ENCODE results near the gene LAGE3.
"Not testable (repeated sequence)": the region's sequence is repeated elsewhere in the genome, so short reads cannot be mapped to it uniquely, and the experiment has no call there.

The LAGE3 gene

GRCh38 chrX:154502098-154502497 is 23.0 kb upstream of the LAGE3 start:
- no peak for DNase-seq (ENCODE audit: low read depth)

GRCh38 chrX:154501423-154501822 is 22.3 kb upstream of the LAGE3 start:
- DNase-seq (ENCODE audit: low read depth): not testable (repeated sequence)

GRCh38 chrX:154496591-154497137 is 17.6 kb upstream of the LAGE3 start:
- not testable (repeated sequence) for DNase-seq (ENCODE audit: low read depth)

GRCh38 chrX:154495472-154495922 is 16.4 kb upstream of the LAGE3 start:
- no peak for DNase-seq (ENCODE audit: low read depth)

- DNase-seq (ENCODE audit: low read depth): no peak
Observed at GRCh38 chrX:154494715-154495114, 15.6 kb upstream of the LAGE3 start.

GRCh38 chrX:154490414-154491083 is 11.5 kb upstream of the LAGE3 start, which contains the start of gene SLC10A3:
Gene SLC10A3, minus strand, starts transcription at chrX:154490629. Its CDS starts 1,689 bp downstream, at chrX:154488940.
- peak; percentile 87 for DNase-seq (ENCODE audit: low read depth)

- no peak for DNase-seq (ENCODE audit: low read depth)
Observed at GRCh38 chrX:154490021-154490413, 10.9 kb upstream of the LAGE3 start.

GRCh38 chrX:154489182-154489581 is 10.1 kb upstream of the LAGE3 start:
- no peak for DNase-seq (ENCODE audit: low read depth)

GRCh38 chrX:154488336-154489075 is 9.4 kb upstream of the LAGE3 start:
- DNase-seq (ENCODE audit: low read depth): no peak

- no peak for DNase-seq (ENCODE audit: low read depth)
Observed at GRCh38 chrX:154487518-154488290, 8.6 kb upstream of the LAGE3 start.

GRCh38 chrX:154486396-154487207 is 7.5 kb upstream of the LAGE3 start, which contains the start of gene UBL4A:
Gene UBL4A, minus strand, starts transcription at chrX:154486615. Its CDS starts 31 bp downstream, at chrX:154486584.
- peak; percentile 42 for DNase-seq (ENCODE audit: low read depth)

- DNase-seq (ENCODE audit: low read depth): peak; percentile 26
Observed at GRCh38 chrX:154486052-154486395, 6.9 kb upstream of the LAGE3 start.

- DNase-seq (ENCODE audit: low read depth): no peak
Observed at GRCh38 chrX:154485150-154486051, 6.3 kb upstream of the LAGE3 start.

GRCh38 chrX:154484255-154485149 is 5.4 kb upstream of the LAGE3 start:
- DNase-seq (ENCODE audit: low read depth): no peak

- no peak for DNase-seq (ENCODE audit: low read depth)
Observed at GRCh38 chrX:154483325-154483724, 4.2 kb upstream of the LAGE3 start.

GRCh38 chrX:154482786-154483185 is 3.7 kb upstream of the LAGE3 start:
- no peak for DNase-seq (ENCODE audit: low read depth)

GRCh38 chrX:154481911-154482601 is 3.0 kb upstream of the LAGE3 start:
- no peak for DNase-seq (ENCODE audit: low read depth)

- DNase-seq (ENCODE audit: low read depth): no peak
Observed at GRCh38 chrX:154481195-154481594, 2.1 kb upstream of the LAGE3 start.
